SK-N-SH treated with all-trans-retinoic acid at 6 μM for 48 hours (cell line): Measurements from ENCODE around the gene DENND2A.
"Not testable (repeated sequence)": the region's sequence is repeated elsewhere in the genome, so short reads cannot be mapped to it uniquely, and the experiment has no call there.

ENCODE experiments used
- ATAC-seq: fragments of 200-7000 bp; cut with Tn5 transposase; 3 replicates; pipeline ENCODE4 v1.9.1; 2020; ENCODE audit warnings: mild to moderate bottlenecking, moderate library complexity
- CREB5 ChIP-seq: fragments of 250-450 bp; sonication (Bioruptor Pico); IDR thresholded peaks from 2 replicates; pipeline ENCODE4 v1.5.1; 2020; ENCODE audit warnings: low read depth, mild to moderate bottlenecking, moderate library complexity
- CSDC2 ChIP-seq: fragments of 250-450 bp; sonication (Bioruptor Pico); IDR thresholded peaks from 2 replicates; pipeline ENCODE4 v1.5.0; 2020; ENCODE audit warnings: mild to moderate bottlenecking, moderate library complexity
- CSRNP3 ChIP-seq: fragments of 250-450 bp; sonication (Bioruptor Pico); IDR thresholded peaks from 2 replicates; pipeline ENCODE4 v1.5.1; 2021; ENCODE audit warnings: mild to moderate bottlenecking, moderate library complexity
- ESRRG ChIP-seq: fragments of 250-450 bp; sonication (Bioruptor Pico); IDR thresholded peaks from 2 replicates; pipeline ENCODE4 v1.6.1; 2021; ENCODE audit warnings: mild to moderate bottlenecking
- GLIS3 ChIP-seq: fragments of 250-450 bp; sonication (Bioruptor Pico); IDR thresholded peaks from 2 replicates; pipeline ENCODE4 v1.5.0; 2020; ENCODE audit warnings: mild to moderate bottlenecking, moderate library complexity
- OSR1 ChIP-seq: fragments of 250-450 bp; sonication (Bioruptor Pico); IDR thresholded peaks from 2 replicates; pipeline ENCODE4 v1.8.0; 2022; ENCODE audit warnings: moderate library complexity, mild to moderate bottlenecking, inconsistent platforms
- PATZ1 ChIP-seq: fragments of 250-450 bp; sonication (Bioruptor Pico); IDR thresholded peaks from 2 replicates; pipeline ENCODE4 v1.8.0; 2020; ENCODE audit warnings: mild to moderate bottlenecking, moderate library complexity, borderline replicate concordance
- POU6F1 ChIP-seq: fragments of 250-450 bp; sonication (Bioruptor Pico); IDR thresholded peaks from 2 replicates; pipeline ENCODE4 v1.8.0; 2021; ENCODE audit warnings: low read depth, mild to moderate bottlenecking, moderate library complexity, borderline replicate concordance
- PPARA ChIP-seq: fragments of 250-450 bp; sonication (Bioruptor Pico); IDR thresholded peaks from 2 replicates; pipeline ENCODE4 v1.5.0; 2020; ENCODE audit warnings: mild to moderate bottlenecking, borderline replicate concordance
- RARB ChIP-seq: fragments of 250-450 bp; sonication (Bioruptor Pico); IDR thresholded peaks from 2 replicates; pipeline ENCODE4 v1.8.0; 2021; ENCODE audit warnings: mild to moderate bottlenecking, moderate library complexity
- TCF4 ChIP-seq: fragments of 250-450 bp; sonication (Bioruptor Pico); IDR thresholded peaks from 2 replicates; pipeline ENCODE4 v1.8.0; 2021; ENCODE audit warnings: mild to moderate bottlenecking, moderate library complexity, borderline replicate concordance
- TSHZ2 ChIP-seq: fragments of 250-450 bp; sonication (Bioruptor Pico); IDR thresholded peaks from 2 replicates; pipeline ENCODE4 v1.5.0; 2020; ENCODE audit warnings: mild to moderate bottlenecking, moderate library complexity
- ZFP3 ChIP-seq: fragments of 250-450 bp; sonication (Bioruptor Pico); IDR thresholded peaks from 2 replicates; pipeline ENCODE4 v1.5.0; 2020; ENCODE audit warnings: mild to moderate bottlenecking, moderate library complexity
- ZFP30 ChIP-seq: fragments of 450-650 bp; formaldehyde crosslinking; IDR thresholded peaks from 2 replicates; pipeline ENCODE4 v1.5.0; 2022; ENCODE audit warnings: mild to moderate bottlenecking, moderate library complexity
- ZNF565 ChIP-seq: fragments of 450-650 bp; formaldehyde crosslinking; conservative IDR thresholded peaks from 2 replicates; pipeline ENCODE4 v1.5.0; 2020; ENCODE audit warnings: low read depth, mild to moderate bottlenecking, moderate library complexity
- ZNF70 ChIP-seq: fragments of 450-650 bp; formaldehyde crosslinking; IDR thresholded peaks from 2 replicates; pipeline ENCODE4 v1.5.0; 2020; ENCODE audit warnings: mild to moderate bottlenecking, moderate library complexity
- ZNF8 ChIP-seq: fragments of 450-650 bp; formaldehyde crosslinking; IDR thresholded peaks from 2 replicates; pipeline ENCODE4 v1.5.0; 2020; ENCODE audit warnings: mild to moderate bottlenecking, moderate library complexity

The DENND2A gene

GRCh38 chr7:140568021-140568813 is 72.4 kb downstream of the DENND2A start:
- no peak for TF ChIP-seq GLIS3 (CRISPR knock-in tag)
- no peak for TF ChIP-seq ZFP3
- no peak for TF ChIP-seq OSR1 (CRISPR knock-in tag)
- TF ChIP-seq ZNF70, result no peak
- no peak for TF ChIP-seq ESRRG (CRISPR knock-in tag)
- TF ChIP-seq TCF4, result no peak
- no peak for TF ChIP-seq ZNF565
- TF ChIP-seq TSHZ2 (CRISPR knock-in tag), result no peak
- TF ChIP-seq RARB (CRISPR knock-in tag), result no peak
- no peak for TF ChIP-seq POU6F1
- no peak for TF ChIP-seq ZNF8 (CRISPR knock-in tag)
- no peak for TF ChIP-seq CREB5 (CRISPR knock-in tag)
- TF ChIP-seq CSRNP3 (CRISPR knock-in tag), result no peak
- no peak for TF ChIP-seq PATZ1 (CRISPR knock-in tag)

GRCh38 chr7:140566186-140566585 is 74.4 kb downstream of the DENND2A start:
- ATAC-seq, result peak; percentile 25

More at GRCh38 chr7:140568021-140568813, 72.4 kb downstream of the DENND2A start:
- no peak for ATAC-seq

GRCh38 chr7:140565761-140566160 is 74.9 kb downstream of the DENND2A start:
- not testable (repeated sequence) for ATAC-seq

- no peak for ATAC-seq
- TF ChIP-seq ZFP30 (CRISPR knock-in tag) (no peak), TCF4 (no peak), POU6F1 (no peak), RARB (CRISPR knock-in tag) (no peak), PPARA (CRISPR knock-in tag) (no peak), CSDC2 (CRISPR knock-in tag) (no peak), CSRNP3 (CRISPR knock-in tag) (no peak), PATZ1 (CRISPR knock-in tag) (no peak), TSHZ2 (CRISPR knock-in tag) (no peak)
These were observed 76.0 kb downstream of the DENND2A start for GRCh38 chr7:140564643-140565042.
